Kidney epithelial cell (primary cell): Measurements from ENCODE around the gene CDH13. TPM values are rescaled to one million over a fixed set of nuclear protein-coding genes. Genes with fewer than 3 reads are reported as not detected.
A peak's percentile ranks its signal among the peaks of the same experiment; 100 is the strongest.

Experiments used
- DNase-seq: peaks from one replicate; pipeline ENCODE4 v3.0.0-alpha.2; 2010; ENCODE audit warnings: low read depth
- H3K27me3 ChIP-seq: 2 replicates; pipeline ENCODE4 v1.6.0; 2011; ENCODE audit warnings: low read length; ENCODE audit not compliant: control insufficient read depth, insufficient read depth
- H3K36me3 ChIP-seq: 2 replicates; pipeline ENCODE4 v1.5.1; 2011; ENCODE audit warnings: low read length; ENCODE audit not compliant: control insufficient read depth, insufficient read depth
- H3K4me3 ChIP-seq: 2 replicates; pipeline ENCODE4 v1.5.1; 2011; ENCODE audit warnings: low read depth, mild to moderate bottlenecking, control low read depth, low read length
- total RNA-seq: library from RNA; depleted of rRNA; stranded (reverse); fragments of >200 nt; gene quantifications from 2 replicates; pipeline ENCODE4 v1.2.3, GENCODE V29; 2015
- TF ChIP-seq, protein P1 (sequence below): IDR thresholded peaks from 2 replicates; pipeline ENCODE4 v1.5.1; 2011; ENCODE audit warnings: mild to moderate bottlenecking, moderate library complexity, low read length, control low read depth, inconsistent platforms; ENCODE audit not compliant: insufficient read depth, poor library complexity, severe bottlenecking

The CDH13 gene
- total RNA-seq, 1 donor from 2014 or later: 32.8 TPM

- TF ChIP-seq, protein P1, sequence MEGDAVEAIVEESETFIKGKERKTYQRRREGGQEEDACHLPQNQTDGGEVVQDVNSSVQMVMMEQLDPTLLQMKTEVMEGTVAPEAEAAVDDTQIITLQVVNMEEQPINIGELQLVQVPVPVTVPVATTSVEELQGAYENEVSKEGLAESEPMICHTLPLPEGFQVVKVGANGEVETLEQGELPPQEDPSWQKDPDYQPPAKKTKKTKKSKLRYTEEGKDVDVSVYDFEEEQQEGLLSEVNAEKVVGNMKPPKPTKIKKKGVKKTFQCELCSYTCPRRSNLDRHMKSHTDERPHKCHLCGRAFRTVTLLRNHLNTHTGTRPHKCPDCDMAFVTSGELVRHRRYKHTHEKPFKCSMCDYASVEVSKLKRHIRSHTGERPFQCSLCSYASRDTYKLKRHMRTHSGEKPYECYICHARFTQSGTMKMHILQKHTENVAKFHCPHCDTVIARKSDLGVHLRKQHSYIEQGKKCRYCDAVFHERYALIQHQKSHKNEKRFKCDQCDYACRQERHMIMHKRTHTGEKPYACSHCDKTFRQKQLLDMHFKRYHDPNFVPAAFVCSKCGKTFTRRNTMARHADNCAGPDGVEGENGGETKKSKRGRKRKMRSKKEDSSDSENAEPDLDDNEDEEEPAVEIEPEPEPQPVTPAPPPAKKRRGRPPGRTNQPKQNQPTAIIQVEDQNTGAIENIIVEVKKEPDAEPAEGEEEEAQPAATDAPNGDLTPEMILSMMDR: no peak
- no peak for DNase-seq
- H3K36me3 ChIP-seq: no peaks in the 10 kb centered on the region
- H3K4me3 ChIP-seq: no peak overlapping the region
- H3K27me3 ChIP-seq: no peaks in the 10 kb centered on the region
Measured at GRCh38 chr16:82881516-82881915, 254.7 kb downstream of the CDH13 start.

DNA sequence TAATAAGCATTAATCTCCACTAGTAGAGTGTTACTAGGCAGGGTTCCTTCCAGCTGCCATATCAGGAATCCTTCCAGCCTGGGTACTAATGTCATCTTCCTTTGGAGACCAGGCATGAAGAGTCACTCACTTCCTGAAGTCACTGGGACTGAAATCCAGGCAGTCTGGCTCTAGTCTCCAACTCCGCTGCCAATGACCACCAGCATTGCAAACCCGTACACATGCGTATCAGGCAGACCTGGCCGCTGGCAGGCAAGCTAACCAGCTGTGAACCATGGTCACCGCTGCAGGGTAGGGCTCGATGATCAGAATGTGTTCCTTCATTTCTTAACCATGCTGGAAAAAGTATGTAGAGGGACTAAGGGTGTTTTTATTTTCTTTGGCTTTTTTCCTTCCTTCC is 255.5 kb downstream of the CDH13 start:
- H3K36me3 ChIP-seq: no peaks in the 10 kb centered on the region
- no peak for DNase-seq
- H3K27me3 ChIP-seq: no peaks in the 10 kb centered on the region
- TF ChIP-seq, protein P1: no peak
- no peak overlapping the region for H3K4me3 ChIP-seq

DNA sequence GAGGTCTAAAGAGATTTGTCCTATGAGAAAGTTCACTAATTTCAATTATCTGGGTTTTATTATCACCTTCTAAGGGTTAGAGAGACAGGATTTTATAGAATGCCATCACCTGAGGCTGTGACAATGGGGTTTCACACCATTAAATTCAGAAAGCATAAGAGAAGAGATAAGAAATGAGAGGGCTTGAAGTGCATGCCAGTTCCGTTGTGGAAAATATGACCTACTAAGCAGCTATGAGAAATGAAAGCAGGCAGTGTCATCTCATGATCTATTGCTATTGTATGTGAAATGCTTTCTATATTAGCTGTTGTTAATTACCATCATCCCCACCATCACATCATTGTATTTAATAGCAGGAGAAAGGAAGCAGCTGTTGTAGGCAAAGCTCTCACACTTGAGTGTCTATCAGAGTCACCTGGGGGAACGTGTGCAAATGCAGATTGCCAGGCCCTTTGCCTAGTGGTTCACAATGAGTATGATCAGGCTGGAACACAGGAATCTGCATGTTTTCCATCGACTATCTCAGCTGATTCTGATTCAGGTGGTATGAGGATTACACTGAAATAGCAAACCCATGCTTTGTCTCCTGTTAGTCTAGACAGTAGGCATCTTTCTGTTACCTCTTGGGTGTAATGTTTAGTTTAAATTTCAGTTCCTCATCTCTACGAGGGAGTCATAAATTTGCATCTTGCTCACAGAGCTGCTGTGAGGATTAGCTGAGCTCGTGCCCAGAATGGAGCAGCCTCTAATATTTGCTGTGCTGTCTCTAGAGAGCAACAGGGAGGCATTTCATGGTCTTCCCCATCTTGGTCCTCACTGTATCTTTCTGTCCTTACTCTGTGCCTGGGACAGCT is 256.4 kb downstream of the CDH13 start:
- Histone ChIP-seq H3K27me3 (no peaks in the 10 kb centered on the region), H3K36me3 (no peaks in the 10 kb centered on the region), H3K4me3 (no peak overlapping the region)
- TF ChIP-seq, protein P1: no peak
- no peak for DNase-seq

DNA sequence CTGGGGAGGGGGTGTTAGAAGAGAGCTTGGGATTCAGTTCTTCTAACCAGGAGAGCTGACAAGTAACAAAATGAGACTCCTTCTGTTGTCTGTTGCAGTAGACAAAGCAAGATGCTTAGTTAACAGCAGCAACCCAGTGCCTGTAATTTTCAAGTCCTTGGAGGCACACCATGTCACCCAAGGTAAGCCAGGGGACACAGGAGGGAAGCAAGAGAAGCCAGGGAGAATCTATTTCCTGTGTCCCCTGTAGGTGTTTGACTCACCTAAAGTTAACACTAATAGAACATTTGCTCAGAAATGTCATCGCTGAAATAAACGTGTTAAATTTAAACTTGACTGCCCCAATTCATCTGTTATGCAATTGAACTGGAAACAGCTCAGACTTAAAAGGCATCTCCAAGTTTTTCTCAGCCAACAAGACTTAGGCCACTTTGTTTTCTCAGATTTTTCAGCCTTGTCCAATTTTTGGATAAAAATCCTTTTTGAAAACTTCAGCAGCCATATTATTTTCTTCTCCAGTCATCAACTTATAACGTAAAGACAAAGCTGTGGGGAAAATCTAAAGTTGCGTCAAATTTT is 257.6 kb downstream of the CDH13 start:
- DNase-seq: no peak
- no peaks in the 10 kb centered on the region for H3K27me3 ChIP-seq
- TF ChIP-seq, protein P1: no peak
- no peak overlapping the region for H3K4me3 ChIP-seq
- H3K36me3 ChIP-seq: no peaks in the 10 kb centered on the region

DNA sequence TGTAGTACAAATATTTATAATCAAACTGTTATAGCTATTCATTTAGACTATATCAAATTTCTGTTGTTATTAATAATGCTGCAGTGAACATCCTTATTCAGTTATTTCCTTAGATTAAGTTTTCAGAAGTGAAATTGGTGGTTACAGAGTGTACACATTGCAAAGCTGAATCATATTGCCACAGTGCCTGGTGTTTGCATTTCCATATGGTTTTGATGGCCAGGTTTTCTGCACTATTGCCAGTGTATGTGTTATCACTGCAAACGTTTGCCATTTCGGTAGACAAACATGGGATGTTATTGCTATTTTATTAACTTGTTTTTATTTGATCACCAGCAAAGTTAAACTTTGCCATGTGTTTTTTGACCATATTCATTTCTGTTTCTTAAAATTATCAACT is 259.4 kb downstream of the CDH13 start:
- TF ChIP-seq, protein P1: no peak
- no peak for DNase-seq
- no peaks in the 10 kb centered on the region for H3K27me3 ChIP-seq
- H3K4me3 ChIP-seq: no peak overlapping the region
- H3K36me3 ChIP-seq: no peaks in the 10 kb centered on the region

- H3K27me3 ChIP-seq: no peaks in the 10 kb centered on the region
- no peak overlapping the region for H3K4me3 ChIP-seq
- H3K36me3 ChIP-seq: no peaks in the 10 kb centered on the region
- DNase-seq: peak; percentile 42
- TF ChIP-seq, protein P1: no peak
Measured at GRCh38 chr16:82888591-82889001, 261.8 kb downstream of the CDH13 start.
